IPS-18c (cell line): ENCODE measurements around the gene ARHGAP45.
"Not testable (repeated sequence)": the region's sequence is repeated elsewhere in the genome, so short reads cannot be mapped to it uniquely, and the experiment has no call there.

ENCODE experiments used
- H3K4me3 ChIP-seq: 2 replicates; pipeline ENCODE4 v1.7.0; 2013; ENCODE audit warnings: low read depth, mild to moderate bottlenecking, low read length, moderate library complexity; ENCODE audit not compliant: insufficient read depth
- H3K9me3 ChIP-seq: one replicate; pipeline ENCODE4 v1.6.1; 2013; ENCODE audit warnings: mild to moderate bottlenecking, low read length, moderate library complexity; ENCODE audit not compliant: control insufficient read depth, insufficient read depth

Gene ARHGAP45

DNA sequence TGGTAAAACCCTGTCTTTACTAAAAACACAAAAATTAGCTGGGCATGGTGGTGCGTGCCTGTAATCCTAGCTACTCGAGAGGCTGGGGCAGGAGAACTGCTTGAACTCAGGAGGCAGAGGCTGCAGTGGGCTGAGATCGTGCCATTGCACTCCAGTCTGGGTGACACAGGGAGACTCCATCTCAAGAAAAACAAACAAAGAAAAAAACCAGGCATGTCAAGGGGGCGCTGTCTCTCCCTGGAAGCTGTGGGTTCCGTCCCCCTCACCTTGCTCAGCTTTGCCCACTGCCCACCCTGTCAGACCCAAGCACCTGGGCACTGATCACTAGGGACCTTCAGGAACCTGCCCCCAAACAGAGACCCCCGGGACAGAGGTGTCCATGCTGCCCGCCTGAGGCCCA lies 62.1 kb downstream of the ARHGAP45 start:
- H3K4me3 ChIP-seq, H3K9me3 ChIP-seq: not testable (repeated sequence)

GRCh38 chr19:1129535-1129934 lies 62.6 kb downstream of the ARHGAP45 start:
- H3K4me3 ChIP-seq: no peak overlapping the region
- no peaks in the 10 kb centered on the region for H3K9me3 ChIP-seq

DNA sequence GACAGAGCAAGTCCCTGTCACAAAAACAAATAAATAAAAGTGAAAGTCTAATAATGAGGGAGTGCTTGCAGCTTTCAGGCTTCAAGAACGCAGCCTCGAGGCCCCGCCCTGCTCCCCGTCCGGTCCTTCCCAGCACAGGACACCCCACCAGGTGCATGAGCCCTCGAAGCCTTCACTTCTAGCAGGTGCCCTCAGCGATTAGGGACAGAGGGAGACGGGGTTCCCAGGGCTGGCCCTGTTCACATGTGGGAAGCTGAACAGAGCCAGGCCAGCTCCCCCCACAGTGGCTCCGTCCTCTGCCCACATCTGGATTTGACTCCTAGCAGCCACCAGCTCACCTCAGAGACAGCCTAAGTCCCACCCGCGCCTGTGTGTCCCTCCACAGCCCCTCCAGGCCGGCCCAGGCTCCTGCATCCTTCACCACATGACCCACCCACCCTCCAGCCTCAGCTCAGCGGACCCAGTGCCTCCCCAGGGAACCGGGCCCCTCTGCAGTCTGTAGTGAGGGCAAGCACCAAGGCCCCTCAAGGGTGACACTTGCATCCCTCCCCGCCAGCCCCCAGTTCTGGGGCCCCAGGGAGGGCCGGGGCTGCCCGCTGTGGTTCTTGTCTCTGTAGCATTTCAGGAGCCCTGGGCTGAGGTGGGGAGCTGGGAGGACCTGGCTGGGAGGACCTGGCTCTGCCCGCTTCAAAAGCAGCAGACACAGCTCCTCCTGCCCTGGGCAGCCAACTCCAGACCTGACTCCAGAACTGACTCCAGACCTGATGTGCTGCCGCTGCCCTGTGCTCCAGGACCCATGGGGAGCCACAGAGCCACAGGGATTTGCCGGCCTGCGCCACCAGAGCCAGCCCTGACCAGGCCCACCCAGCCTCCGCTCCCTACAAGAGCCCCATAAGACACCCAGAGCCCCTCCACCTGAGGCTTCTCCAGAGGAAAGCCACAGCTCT lies 64.1 kb downstream of the ARHGAP45 start:
- Histone ChIP-seq H3K9me3 (no peaks in the 10 kb centered on the region), H3K4me3 (peak overlapping the region; percentile 40; the same call in 1 of the 2 replicates)

DNA sequence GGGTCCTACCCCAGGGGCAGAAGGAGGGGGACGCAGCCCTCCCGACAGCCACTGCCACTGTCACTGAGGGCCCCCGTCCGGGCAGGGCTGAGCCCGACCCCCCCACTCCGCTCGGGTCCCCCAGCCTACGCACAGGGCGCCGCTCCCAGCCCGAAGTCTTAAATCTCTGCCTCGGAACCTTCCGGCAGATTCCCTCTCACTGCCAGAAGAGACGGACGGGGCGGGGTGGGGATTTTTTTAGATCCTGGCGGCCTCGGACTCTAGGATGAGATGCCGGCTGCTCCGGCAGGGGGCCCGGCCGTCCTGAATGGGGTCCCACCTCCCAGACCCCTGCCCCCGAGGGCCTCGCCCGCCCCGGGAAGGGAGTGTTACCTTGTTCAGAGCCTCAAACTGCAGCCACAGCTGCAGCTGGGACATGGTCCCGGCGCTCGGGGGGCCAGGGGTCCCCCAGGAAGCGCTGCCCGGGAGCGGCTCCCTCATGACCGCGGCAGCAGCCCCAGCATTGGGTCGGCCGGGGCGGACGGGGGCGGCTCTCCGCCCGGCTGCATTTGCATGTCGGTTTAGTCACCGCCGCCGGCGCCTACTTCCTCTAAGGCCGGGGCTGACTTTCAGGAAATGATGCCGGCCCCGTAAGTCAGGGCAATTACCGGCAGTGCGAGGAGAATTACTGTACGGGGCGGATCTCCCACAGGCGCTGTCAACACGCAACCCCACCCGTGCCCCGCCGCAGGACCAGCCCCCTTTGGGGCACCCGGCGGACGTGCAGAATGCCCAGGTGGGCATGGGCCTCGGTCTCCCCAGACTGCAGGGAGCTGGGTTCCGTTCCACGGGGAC lies 65.0 kb downstream of the ARHGAP45 start:
- Histone ChIP-seq H3K9me3 (no peaks in the 10 kb centered on the region), H3K4me3 (peak overlapping the region; percentile 40)

DNA sequence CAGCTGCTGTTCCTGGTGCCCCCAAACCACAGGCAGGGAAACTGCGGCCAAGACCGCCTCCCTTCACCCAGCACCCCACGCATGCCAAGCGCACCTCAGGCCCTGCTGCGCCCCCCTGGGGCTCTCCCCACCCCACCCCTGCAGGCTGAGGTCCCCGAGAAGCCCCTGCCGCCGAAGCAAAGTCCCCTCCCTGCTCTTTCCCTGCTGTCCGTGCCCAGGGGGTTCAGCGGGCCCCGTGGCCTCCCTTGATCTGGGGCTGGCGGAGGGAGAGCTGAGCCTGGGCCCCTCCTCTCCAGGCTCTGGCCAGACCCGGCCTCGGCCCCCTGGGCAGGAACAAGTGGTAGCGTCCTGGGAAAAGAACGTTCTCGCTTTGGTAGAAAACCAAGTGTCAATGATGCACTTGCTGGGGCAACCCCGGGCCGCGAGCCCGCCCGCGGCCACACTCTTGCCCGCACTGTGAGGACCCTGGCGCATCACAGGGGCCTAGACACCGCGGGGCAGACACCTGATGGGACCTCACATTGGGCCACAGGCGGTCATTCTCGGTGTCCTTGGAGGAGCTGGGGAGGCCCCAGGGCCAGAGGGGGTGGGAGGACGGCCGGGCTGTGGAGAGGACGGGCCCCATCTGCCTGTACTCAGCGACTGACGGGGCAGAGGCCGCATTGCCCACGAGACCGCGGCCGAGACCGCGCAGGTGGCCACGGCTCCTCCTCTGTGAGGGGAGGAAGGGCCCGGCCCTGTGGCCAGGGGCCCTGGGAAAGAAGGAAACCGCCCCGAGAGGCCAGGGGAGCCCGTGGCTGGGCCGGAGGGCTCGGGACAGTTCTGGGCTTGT lies 65.8 kb downstream of the ARHGAP45 start:
- no peaks in the 10 kb centered on the region for H3K9me3 ChIP-seq
- H3K4me3 ChIP-seq: peak overlapping the region; percentile 40

GRCh38 chr19:1133471-1133929 lies 66.5 kb downstream of the ARHGAP45 start:
- Histone ChIP-seq H3K9me3 (no peaks in the 10 kb centered on the region), H3K4me3 (no peak overlapping the region)

GRCh38 chr19:1134431-1134830 lies 67.5 kb downstream of the ARHGAP45 start:
- no peak overlapping the region for H3K4me3 ChIP-seq
- no peaks in the 10 kb centered on the region for H3K9me3 ChIP-seq

DNA sequence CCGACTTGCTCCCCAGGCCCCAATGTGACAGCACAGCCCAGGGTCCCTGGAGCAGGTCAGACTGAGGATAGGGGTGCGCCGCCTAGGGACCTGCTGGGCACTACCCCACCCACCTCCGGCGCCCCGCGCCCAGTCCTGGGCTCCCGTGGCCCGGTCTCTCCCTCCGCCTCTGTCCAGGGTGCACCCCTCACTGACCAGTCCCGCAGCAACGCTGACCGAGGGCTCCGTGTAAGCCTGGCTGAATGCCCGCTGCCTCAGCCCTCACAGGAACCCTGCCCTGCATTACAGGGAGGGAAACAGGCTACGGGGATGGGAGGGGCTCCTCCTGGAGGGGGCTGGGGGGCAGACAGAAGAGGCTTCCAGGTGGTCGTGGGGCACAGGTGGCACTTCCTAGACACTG lies 68.5 kb downstream of the ARHGAP45 start:
- H3K4me3 ChIP-seq: no peak overlapping the region
- H3K9me3 ChIP-seq: no peaks in the 10 kb centered on the region

DNA sequence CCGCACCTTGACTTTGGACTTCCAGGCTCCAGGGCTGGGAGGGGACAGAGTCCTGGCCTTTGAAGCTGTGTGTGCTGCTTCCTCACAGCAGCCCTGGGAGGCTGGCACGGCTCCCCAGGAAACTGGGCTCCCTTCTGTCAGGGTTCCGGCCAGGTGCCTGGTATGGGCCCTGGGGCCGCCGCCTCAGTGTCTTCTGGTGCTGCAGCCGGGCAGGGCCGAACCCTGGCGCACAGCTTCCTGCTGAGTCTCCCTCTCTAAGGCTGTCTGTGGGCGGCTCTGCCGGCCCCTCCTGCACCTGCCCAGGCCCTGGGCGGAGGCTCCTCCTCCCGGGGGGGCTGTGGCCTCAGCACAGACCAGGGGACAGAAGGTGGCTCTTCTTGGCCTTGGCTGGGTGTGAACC lies 69.2 kb downstream of the ARHGAP45 start:
- Histone ChIP-seq H3K9me3 (no peaks in the 10 kb centered on the region), H3K4me3 (no peak overlapping the region)
